Peyer's patch (tissue), 4 donors: ENCODE results near the gene SCGB1A1. TPM values are rescaled to one million over a fixed set of nuclear protein-coding genes. Genes with fewer than 3 reads are reported as not detected.

Experiments used
- DNase-seq, 3 donors: peaks; one replicate each; pipeline ENCODE4 v3.0.0-alpha.2; 2017 to 2019
- H3K27ac ChIP-seq, 4 donors: fragments of 200-600 bp; sonication (generic); one replicate each; pipeline ENCODE4 v1.5.1; 2016 to 2019
- H3K27me3 ChIP-seq, 2 donors: fragments of 200-600 bp; sonication (generic); one replicate each; pipeline ENCODE4 v1.5.1; 2019
- H3K36me3 ChIP-seq, 3 donors: fragments of 200-600 bp; sonication (generic); one replicate each; pipeline ENCODE4 v1.5.1; 2016 to 2019
- H3K4me1 ChIP-seq, 4 donors: fragments of 200-600 bp; sonication (generic); one replicate each; pipeline ENCODE4 v1.5.1; 2016 to 2019
- H3K4me3 ChIP-seq, 4 donors: fragments of 200-600 bp; sonication (generic); 1 replicate in 3 of 4; 2 replicates in 1 of 4; pipeline ENCODE4 v1.5.1; 2016 to 2019; ENCODE audit warnings: mild to moderate bottlenecking in 1 of 4
- H3K9me3 ChIP-seq, 4 donors: fragments of 200-600 bp; sonication (generic); one replicate each; pipeline ENCODE4 v1.5.1; 2016 to 2019; ENCODE audit warnings: mild to moderate bottlenecking in 1 of 4
- POLR2A ChIP-seq, 2 donors: fragments of 450-650 bp; IDR thresholded peaks; one replicate each; pipeline ENCODE4 v1.5.1; 2017; ENCODE audit warnings: antibody characterized with exemption in 2 of 2, mild to moderate bottlenecking in 2 of 2, moderate library complexity in 2 of 2
- total RNA-seq, 4 donors: library from RNA; depleted of rRNA; stranded (reverse); fragments of >200 nt; gene quantifications; one replicate each; pipeline ENCODE4 v1.1.0, GENCODE V29; 2016
- TF ChIP-seq, protein P1 (sequence below), 6 experiments: fragments of 450-650 bp in 4 of 6; fragments of 200-600 bp in 2 of 6; sonication (generic) in 1 of 6; IDR thresholded peaks; one replicate each; pipeline ENCODE4 v1.5.1; 2017 to 2019; ENCODE audit warnings: antibody characterized with exemption in 6 of 6, mild to moderate bottlenecking in 3 of 6, moderate library complexity in 1 of 6

The SCGB1A1 gene
- total RNA-seq, 4 donors from 2014 or later: not detected

DNA sequence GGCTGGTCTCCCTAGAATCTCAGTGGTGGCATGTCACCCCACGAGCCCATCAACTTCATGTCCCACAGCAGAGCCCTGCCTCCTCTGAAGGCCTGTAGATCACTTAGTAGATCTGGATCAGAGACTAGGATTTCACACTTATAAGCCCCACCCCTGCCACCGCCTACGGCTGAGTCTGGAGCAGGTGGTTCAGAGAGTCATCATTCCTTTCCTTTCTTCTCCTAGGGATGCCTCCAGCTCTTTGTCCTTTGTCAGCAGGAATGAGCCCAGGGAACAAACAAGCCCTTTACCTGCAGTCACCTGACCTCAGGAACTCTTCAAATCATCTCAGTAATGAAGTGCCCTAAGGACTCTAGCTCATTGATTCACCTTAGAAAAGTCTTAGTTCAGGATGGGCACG lies 37.8 kb downstream of the SCGB1A1 start:
- no peak overlapping the region for H3K4me3 ChIP-seq
- peaks cover 0 to 19% (median 0%) of the 10 kb centered on the region in 4 donors for H3K4me1 ChIP-seq
- H3K9me3 ChIP-seq: no peaks in the 10 kb centered on the region
- no peak for TF ChIP-seq POLR2A (IDR thresholded peaks at IDR 0.05)
- TF ChIP-seq, protein P1, sequence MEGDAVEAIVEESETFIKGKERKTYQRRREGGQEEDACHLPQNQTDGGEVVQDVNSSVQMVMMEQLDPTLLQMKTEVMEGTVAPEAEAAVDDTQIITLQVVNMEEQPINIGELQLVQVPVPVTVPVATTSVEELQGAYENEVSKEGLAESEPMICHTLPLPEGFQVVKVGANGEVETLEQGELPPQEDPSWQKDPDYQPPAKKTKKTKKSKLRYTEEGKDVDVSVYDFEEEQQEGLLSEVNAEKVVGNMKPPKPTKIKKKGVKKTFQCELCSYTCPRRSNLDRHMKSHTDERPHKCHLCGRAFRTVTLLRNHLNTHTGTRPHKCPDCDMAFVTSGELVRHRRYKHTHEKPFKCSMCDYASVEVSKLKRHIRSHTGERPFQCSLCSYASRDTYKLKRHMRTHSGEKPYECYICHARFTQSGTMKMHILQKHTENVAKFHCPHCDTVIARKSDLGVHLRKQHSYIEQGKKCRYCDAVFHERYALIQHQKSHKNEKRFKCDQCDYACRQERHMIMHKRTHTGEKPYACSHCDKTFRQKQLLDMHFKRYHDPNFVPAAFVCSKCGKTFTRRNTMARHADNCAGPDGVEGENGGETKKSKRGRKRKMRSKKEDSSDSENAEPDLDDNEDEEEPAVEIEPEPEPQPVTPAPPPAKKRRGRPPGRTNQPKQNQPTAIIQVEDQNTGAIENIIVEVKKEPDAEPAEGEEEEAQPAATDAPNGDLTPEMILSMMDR (IDR thresholded peaks at IDR 0.05): no peak
- no peaks in the 10 kb centered on the region for H3K36me3 ChIP-seq
- peak in 1 of 3 donors; percentile 70 for DNase-seq
- H3K27ac ChIP-seq: peak overlapping the region in 2 of 4 donors; percentile 39 to 70
- H3K27me3 ChIP-seq: no peaks in the 10 kb centered on the region

DNA sequence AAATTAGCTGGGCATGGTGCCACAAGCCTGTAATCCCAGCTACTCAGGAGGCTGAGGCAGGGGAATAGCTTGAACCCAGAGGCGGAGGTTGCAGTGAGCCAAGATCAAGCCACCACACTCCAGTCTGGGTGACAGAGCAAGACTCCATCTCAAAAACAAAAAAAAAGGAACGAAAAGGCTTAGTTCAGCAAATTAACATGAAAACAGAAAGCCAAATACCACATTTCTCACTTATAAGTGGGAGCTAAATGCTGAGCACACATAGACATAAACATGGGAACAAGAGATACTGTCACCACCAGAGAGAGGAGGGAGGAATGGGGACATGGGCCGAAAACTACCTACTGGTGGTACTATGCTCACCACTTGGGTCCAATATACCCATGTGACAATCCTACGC lies 38.6 kb downstream of the SCGB1A1 start:
- H3K36me3 ChIP-seq: no peaks in the 10 kb centered on the region
- H3K27ac ChIP-seq: peak overlapping the region in 2 of 4 donors; percentile 39 to 43
- H3K9me3 ChIP-seq: no peaks in the 10 kb centered on the region

DNA sequence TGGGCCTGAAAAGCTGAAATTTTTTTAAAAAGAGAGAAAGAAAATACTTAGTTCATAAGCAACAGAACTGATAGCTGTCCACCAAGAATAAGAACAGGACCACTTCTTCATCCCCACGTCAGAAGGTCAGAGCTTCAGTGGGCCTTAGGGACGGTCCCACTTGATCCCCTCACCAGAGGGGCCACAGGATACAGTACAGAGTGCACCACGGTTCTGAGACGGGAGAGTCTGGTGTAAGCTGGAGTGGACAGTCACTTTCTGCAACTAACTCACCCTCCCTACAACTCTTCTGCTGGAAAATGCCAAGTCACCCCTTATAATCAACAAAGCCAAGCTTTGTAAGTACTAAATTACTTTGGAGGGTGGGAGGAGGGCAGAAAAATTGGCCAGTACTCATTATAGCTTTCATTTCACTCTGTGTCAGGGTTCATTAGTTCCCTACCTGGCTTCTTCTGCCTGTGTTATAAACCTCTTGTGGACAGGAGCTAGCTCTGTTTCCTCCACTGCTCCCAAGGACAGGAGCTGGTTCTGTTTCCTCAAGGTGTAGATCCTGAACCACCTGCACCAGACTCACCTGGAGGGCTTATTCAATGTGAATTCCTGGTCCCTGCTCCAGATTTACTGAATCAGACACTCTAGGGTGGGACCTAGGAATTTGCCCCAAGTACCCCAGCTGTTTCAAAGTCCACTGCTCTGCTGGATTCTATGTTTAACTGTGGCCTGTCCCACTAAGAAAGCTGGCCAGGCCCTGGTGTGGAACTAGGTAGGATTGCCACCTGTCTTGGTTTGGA lies 39.6 kb downstream of the SCGB1A1 start:
- DNase-seq: no peak
- Histone ChIP-seq H3K4me1 (peaks cover 0 to 19% (median 0%) of the 10 kb centered on the region in 4 donors), H3K4me3 (no peak overlapping the region), H3K27ac (peak overlapping the region in 3 of 4 donors; percentile 43 to 85 (median 63)), H3K27me3 (no peaks in the 10 kb centered on the region), H3K36me3 (no peaks in the 10 kb centered on the region), H3K9me3 (no peaks in the 10 kb centered on the region)
- TF ChIP-seq, protein P1 (IDR thresholded peaks at IDR 0.05): no peak
- no peak for TF ChIP-seq POLR2A (IDR thresholded peaks at IDR 0.05)

More for the DNA sequence above, 38.6 kb downstream of the SCGB1A1 start:
- H3K4me1 ChIP-seq: peaks cover 0 to 19% (median 0%) of the 10 kb centered on the region in 4 donors
- no peak for TF ChIP-seq POLR2A (IDR thresholded peaks at IDR 0.05)
- no peak for DNase-seq
- no peaks in the 10 kb centered on the region for H3K27me3 ChIP-seq
- H3K4me3 ChIP-seq: no peak overlapping the region

DNA sequence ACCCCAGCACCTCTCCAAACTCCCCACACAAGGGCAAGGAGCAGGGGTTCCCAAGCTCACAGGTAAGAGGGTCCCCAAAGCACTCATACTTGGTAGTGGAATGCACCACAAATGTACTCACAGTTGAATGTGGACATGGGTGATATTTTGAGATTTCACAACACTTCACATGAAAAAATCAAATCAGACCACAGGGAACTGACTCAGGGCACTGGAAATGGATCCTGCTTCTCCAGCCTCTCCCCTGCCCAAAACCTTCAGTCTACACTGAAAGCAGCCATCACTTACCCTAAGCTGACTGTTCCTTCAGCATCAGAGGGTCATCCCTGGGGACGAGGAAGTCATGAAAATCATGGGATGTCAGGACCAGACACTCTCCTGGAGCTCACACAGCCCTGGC lies 40.2 kb downstream of the SCGB1A1 start:
- Histone ChIP-seq H3K36me3 (no peaks in the 10 kb centered on the region), H3K27ac (peak overlapping the region in 2 of 4 donors; percentile 63 to 85), H3K9me3 (no peaks in the 10 kb centered on the region), H3K4me3 (no peak overlapping the region), H3K4me1 (peaks cover 0 to 19% (median 0%) of the 10 kb centered on the region in 4 donors), H3K27me3 (no peaks in the 10 kb centered on the region)
- no peak for DNase-seq
- no peak for TF ChIP-seq POLR2A (IDR thresholded peaks at IDR 0.05)
- TF ChIP-seq, protein P1 (IDR thresholded peaks at IDR 0.05): no peak

GRCh38 chr11:62461740-62462507 lies 43.1 kb downstream of the SCGB1A1 start:
- no peaks in the 10 kb centered on the region for H3K27me3 ChIP-seq
- TF ChIP-seq, protein P1 (IDR thresholded peaks at IDR 0.05): no peak
- TF ChIP-seq POLR2A (IDR thresholded peaks at IDR 0.05): no peak

DNA sequence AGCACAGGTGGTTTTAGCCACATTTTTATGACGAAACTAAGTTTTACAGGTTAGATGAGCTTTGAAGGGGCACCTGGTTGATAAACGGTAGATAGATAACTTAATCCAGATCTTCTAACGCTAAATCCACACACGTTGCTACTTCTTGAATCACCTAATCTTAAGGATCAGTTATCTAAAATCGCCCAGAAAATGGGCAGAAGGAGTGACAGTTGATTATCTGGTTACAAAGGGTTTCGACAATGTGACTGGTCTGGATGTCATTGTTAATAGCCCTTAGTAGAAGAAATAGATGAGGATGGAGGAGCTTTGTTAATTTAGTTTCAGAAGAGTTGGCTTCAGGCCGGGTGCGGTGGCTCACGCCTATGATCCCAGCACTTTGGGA lies 43.7 kb downstream of the SCGB1A1 start:
- Histone ChIP-seq H3K4me1 (peaks cover 0 to 12% (median 0%) of the 10 kb centered on the region in 4 donors), H3K36me3 (no peaks in the 10 kb centered on the region), H3K9me3 (no peaks in the 10 kb centered on the region), H3K27ac (no peak overlapping the region), H3K4me3 (no peak overlapping the region), H3K27me3 (no peaks in the 10 kb centered on the region)
- DNase-seq: no peak
- TF ChIP-seq, protein P1 (IDR thresholded peaks at IDR 0.05): no peak
- no peak for TF ChIP-seq POLR2A (IDR thresholded peaks at IDR 0.05)

More at GRCh38 chr11:62461740-62462507, 43.1 kb downstream of the SCGB1A1 start:
- H3K9me3 ChIP-seq: no peaks in the 10 kb centered on the region
- no peaks in the 10 kb centered on the region for H3K36me3 ChIP-seq
- no peak for DNase-seq
- H3K4me1 ChIP-seq: peaks cover 0 to 18% (median 0%) of the 10 kb centered on the region in 4 donors
- H3K27ac ChIP-seq: no peak overlapping the region
- no peak overlapping the region for H3K4me3 ChIP-seq
